Tongue (tissue), 2 donors: ENCODE results near the gene ZIM2. TPM values are rescaled to one million over a fixed set of nuclear protein-coding genes. Genes with fewer than 3 reads are reported as not detected.

Source experiments
- DNase-seq: peaks from one replicate; pipeline ENCODE4 v3.0.0-alpha.2; 2015
- total RNA-seq: library from RNA; depleted of rRNA; stranded (reverse); fragments of >200 nt; gene quantifications from one replicate; pipeline ENCODE4 v1.2.3, GENCODE V29; 2014

The ZIM2 gene
- total RNA-seq, 1 donor from 2014 or later, result 6.1 TPM

GRCh38 chr19:56838909-56839651 is 1.4 kb downstream of the ZIM2 start:
- DNase-seq, result peak; percentile 99

- peak; percentile 83 for DNase-seq
These were observed 2.3 kb downstream of the ZIM2 start for GRCh38 chr19:56838024-56838908.

DNA sequence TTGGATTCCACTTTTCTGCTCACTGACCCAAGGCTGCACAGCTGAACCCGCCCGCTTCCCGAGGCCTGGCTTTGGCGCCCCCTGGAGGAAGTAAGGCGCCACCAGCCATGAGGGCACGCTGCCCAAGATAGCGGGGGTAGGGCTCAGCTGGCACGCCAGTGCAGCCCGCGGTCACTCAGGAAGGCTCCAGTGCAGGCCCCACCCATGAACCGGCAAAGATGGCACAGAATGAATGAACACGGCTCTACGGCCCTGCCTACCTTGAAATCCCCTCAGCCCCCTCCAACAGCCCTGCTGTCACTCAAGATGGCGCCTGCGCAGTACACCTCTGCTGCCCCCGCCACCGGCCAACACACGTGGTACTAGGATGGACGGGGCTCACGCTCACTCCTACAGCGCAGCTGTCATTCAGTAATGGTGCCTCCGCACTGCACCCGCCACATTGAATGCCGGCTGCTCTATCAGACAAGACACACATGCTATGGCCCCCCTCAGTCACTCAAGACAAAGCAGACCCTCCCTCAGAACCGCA is 3.0 kb downstream of the ZIM2 start:
- DNase-seq, result peak; percentile 93

DNA sequence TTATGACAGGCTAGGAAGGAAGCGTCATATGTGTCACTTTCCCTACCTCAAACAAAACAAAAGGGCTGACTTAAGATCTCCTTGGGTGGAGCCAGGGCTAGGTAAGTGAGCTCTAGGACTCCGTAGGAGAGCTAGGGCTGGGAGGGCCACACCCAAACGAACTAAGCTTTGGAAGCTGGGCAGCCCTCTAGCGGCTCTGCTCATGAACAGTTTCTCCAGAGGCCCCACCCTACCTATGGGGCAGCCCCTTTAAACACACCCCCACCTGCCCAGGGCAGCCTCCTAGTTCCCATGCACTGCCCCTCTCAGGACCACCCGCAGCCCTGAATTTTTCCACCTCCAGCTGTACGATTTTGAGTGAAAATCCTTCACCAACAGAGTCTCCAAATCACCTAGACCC is 3.5 kb downstream of the ZIM2 start:
- DNase-seq, result peak; percentile 58

- no peak for DNase-seq
These were observed 4.5 kb downstream of the ZIM2 start for GRCh38 chr19:56836059-56836458.

GRCh38 chr19:56835401-56835800 is 5.1 kb downstream of the ZIM2 start:
- DNase-seq, result peak; percentile 51

GRCh38 chr19:56834564-56835375 is 5.8 kb downstream of the ZIM2 start:
- no peak for DNase-seq

DNA sequence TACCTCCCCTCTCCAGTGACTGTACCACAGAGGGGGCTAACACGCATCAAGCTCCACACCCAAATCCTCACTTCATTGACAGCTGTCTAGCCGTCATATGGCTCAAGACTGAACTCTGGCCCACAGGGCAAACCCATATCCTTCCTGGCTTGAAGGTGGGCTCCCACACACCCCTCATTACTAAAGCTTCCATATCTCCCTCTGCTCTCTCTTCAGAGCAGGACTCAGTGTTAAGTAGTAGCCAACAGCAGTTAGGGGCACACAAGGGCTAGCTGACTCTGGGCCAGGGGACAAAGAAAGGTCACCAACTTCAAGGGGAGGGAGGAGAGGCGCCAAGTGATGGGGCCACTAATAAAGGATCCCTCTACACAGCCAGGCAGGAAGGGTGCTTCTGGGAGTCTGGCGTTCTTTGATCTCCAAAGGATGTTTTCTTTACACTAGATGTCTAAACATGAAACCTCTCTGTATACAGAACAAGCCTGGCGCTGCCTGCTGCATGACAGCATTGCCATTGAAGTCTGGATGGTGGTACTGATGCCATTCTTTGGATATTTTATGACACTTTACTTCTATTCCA is 8.1 kb downstream of the ZIM2 start:
- DNase-seq, result no peak

DNA sequence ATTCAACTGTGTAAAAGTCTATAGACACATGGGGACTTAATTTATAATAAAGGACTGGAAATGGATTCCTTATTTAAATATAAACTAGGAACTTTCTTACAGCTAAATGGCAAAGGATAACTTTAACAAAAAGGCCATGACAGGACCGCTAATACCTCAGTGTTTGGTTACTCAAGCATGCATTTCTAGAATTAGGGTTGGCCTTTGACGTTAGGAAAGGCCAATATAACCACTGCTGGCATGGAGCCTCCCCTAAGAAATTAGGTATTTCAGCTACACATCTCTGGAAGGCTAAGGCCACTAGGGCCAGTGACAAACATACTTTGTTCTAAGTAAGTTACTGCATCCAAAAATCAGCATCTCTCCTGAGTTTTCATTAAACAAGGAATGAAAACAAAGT is 9.3 kb downstream of the ZIM2 start:
- no peak for DNase-seq

DNA sequence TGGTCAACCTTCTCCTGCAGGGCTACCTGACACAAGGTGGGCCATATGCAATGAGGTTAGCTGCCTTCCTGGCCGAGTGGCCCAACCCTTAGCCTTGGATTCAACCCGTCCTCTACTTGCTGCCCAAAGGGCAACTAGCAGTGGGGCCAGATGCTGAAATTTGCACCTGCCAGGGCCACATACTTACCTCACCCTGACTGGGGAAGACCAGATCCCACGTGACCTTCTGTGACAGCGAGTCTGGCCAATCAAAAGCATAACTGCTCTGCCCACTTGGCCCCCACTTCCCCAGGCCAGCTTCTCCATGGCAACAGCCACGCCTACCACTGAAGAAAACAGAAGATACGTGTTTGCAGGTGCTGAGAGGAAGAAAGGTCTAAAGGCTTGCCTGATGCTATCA is 10.9 kb downstream of the ZIM2 start:
- no peak for DNase-seq

DNA sequence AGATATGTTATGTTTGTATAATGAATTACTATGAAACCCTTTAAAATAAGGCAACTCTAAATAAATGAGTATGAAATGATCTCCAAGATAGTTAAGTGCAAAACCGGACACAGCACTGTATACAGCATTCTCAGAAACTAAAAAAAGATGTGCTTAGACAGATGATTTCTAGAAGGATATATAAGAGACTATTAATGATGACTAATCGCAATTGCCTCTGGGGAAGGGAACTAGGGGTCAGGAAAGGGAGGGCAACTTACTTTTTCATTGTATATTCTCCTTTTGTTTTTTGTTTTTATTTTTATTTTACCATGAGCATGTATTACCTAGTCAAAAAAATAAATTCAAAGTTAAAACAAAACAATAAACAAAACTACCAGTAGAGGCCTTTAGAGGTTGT is 12.8 kb downstream of the ZIM2 start:
- no peak for DNase-seq

- DNase-seq, result no peak
These were observed 16.6 kb downstream of the ZIM2 start for GRCh38 chr19:56823956-56824355.

DNA sequence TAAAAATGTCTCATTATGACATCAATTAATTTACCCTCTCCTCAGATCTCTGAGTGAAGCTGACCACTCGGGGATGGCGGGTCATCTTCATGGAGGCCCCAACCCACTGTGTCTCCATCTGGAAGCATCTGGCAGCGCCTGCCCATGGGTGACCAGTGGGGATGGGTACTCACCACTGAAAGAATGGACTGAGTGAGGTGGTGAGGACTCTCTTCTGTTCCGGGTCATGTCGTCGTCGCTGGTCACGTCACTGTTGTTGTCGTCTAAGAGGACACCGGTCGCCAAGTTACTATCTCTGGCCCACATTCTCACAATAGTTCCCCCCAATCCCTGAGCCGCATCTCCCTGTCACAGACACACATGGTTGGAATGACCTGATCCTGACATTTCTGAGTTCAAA is 17.1 kb downstream of the ZIM2 start:
- no peak for DNase-seq

- no peak for DNase-seq
These were observed 17.8 kb downstream of the ZIM2 start for GRCh38 chr19:56822755-56823154.

DNA sequence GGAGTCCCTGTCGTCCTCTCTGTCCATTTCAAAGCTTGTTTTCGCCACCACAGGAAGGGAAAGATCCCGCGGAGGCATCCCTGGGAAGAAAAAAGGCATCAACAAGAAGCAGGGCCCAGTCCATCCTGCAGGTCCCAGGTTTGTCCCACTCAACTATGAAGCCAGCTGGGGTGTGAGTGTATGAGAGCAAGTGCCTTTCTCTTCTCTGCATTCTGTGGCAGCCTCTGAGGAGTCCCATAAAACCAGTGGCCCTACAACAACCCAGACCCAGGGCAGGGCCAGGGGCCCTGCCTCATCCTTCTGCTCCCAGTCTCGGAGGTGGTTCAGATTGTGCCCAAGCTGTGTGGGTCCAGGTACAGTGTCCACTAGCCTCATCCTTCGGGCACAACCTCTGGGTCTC is 18.9 kb downstream of the ZIM2 start:
- no peak for DNase-seq

DNA sequence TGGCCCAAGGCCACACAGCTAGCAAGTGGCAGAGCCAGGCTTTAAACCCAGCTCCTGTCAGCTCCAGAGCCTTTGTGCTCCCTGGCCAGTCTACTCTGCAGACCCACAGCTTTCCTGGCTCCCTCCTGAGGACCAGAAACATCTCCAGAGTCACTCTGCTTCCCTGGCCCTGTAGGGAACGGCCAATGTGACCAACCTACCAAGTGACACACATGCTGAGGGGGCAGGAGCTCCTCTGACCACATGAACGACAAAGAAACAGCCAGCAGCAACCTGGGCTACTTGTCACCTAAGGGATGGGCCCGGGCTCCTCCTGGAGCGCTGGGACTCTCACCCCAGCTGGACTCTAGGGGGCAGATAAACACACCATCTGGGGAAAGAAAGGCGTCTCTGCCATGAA is 19.3 kb downstream of the ZIM2 start:
- DNase-seq, result no peak

DNA sequence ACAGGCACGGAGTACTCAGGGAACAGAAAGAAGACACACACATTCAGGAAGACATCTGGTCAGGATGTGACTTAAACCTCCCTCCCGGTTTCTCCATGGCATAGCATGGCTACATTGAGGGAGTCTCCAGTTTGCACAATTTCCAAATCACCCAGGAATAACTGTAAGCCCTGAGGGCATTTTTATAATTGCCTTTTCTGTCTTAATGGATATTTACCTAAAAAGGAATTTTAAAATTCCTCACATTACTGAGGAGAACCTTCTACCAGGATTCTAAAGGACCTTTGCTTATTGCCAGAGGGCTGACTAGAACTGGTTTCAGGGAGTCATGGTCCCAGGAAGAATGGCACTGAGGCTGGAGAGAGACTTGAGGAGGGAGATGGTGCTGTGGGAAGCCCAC is 21.4 kb downstream of the ZIM2 start:
- DNase-seq, result no peak

DNA sequence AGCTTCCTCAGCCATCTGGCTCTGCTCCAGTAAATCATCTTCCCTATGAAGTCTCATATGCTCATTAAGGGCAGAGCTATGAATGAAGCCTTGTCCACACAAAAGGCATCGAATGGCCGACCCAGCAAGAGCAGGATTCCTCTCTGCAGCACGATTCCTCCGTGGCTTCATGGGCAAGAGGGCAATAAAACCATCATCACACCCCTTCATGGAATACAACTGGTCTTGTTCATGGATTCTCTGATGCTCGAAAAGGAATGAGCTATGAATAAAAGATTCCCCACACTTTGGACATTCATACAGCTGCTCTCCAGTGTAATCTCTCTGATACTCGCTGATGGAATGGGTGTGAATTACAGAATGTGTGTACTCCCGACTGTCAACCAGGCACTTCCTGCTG is 25.9 kb downstream of the ZIM2 start:
- DNase-seq, result no peak

- DNase-seq, result no peak
These were observed 27.0 kb downstream of the ZIM2 start for GRCh38 chr19:56813531-56813930.

GRCh38 chr19:56811480-56811879 is 29.0 kb downstream of the ZIM2 start:
- no peak for DNase-seq

DNA sequence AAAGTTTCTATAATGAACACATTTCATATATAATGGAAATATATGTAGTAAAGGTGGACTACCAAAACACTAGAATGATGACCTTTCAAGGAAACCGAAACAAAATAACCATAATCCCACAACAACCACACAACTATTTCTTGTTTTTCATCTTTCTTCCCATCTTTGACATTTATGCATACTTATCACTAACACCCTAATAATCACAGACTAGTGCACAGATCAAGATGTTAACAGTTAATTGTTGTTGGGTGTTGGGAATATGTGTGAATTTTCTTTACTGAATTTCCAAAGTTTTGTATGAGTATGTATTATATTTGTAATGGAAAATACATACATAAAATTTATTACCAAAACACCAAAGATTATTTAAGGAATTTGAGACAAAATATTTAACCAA is 30.3 kb downstream of the ZIM2 start:
- no peak for DNase-seq

GRCh38 chr19:56808717-56809392 is 31.7 kb downstream of the ZIM2 start:
- no peak for DNase-seq
